ENCODE data around the gene IL20RA. TPM values are rescaled to one million over a fixed set of nuclear protein-coding genes. Genes with fewer than 3 reads are reported as not detected.

IL20RA gene
- total RNA-seq, 2 donors from 2014 or later, result 0.19 to 0.60 TPM

GRCh38 chr6:136956590-136957544 is 87.9 kb downstream of the IL20RA start:
- intact Hi-C loops (cut with DNase I), result no loop called here
- DNase-seq (ENCODE audit: low spot score), result no peak

GRCh38 chr6:136955123-136955522 is 89.6 kb downstream of the IL20RA start:
- intact Hi-C loops (cut with DNase I), result no loop called here
- no peak for DNase-seq (ENCODE audit: low spot score)

- intact Hi-C loops (cut with DNase I), result no loop called here
Measured at GRCh38 chr6:136952714-136953260, 92.0 kb downstream of the IL20RA start.

GRCh38 chr6:136950436-136951126 is 94.2 kb downstream of the IL20RA start:
- intact Hi-C loops (cut with DNase I), result no loop called here
- no peak for DNase-seq (ENCODE audit: low spot score)

More at GRCh38 chr6:136952714-136953260, 92.0 kb downstream of the IL20RA start:
- no peak for DNase-seq (ENCODE audit: low spot score)

Other genes with a start within 250 kb of the IL20RA start
- 1 to 10 TPM; 4.4 to 4.7 TPM for gene PEX7, start 222.4 kb downstream of the IL20RA start, total RNA-seq
- gene SLC35D3, start 122.7 kb downstream of the IL20RA start, total RNA-seq, result not detected
- not detected for gene IL22RA2, start 128.7 kb upstream of the IL20RA start, total RNA-seq
- 10 to 100 TPM; 71.4 to 72.7 TPM for gene IFNGR1, start 174.4 kb upstream of the IL20RA start, total RNA-seq

Measured in posterior vena cava (tissue), 2 donors.